ENCODE results near the gene GRIK2. TPM values are rescaled to one million over a fixed set of nuclear protein-coding genes. Genes with fewer than 3 reads are reported as not detected.

Gene GRIK2
- total RNA-seq, 1 experiment from 2014 or later: 0.55 TPM

- H3K36me3 ChIP-seq (ENCODE audit: low read depth, low read length): no peaks in the 10 kb centered on the region
- H3K27me3 ChIP-seq (ENCODE audit: low read length): no peaks in the 10 kb centered on the region
- no peak for TF ChIP-seq EZH2phosphoT487 (IDR thresholded peaks at IDR 0.05; ENCODE audit: borderline replicate concordance, low read length)
- TF ChIP-seq CTCF (conservative IDR thresholded peaks at IDR 0.05; ENCODE audit: low read depth, low read length): no peak
- TF ChIP-seq EZH2 (IDR thresholded peaks at IDR 0.05; ENCODE audit: low read length, unreplicated experiment): no peak
- no peak overlapping the region for H3K4me2 ChIP-seq (ENCODE audit: low read length)
- no peaks in the 10 kb centered on the region for H3K4me1 ChIP-seq (ENCODE audit: insufficient read depth, low read length)
- no peak overlapping the region for H3K4me3 ChIP-seq (ENCODE audit: low read length)
- no peak overlapping the region for H2AFZ ChIP-seq (ENCODE audit: low read length)
- ATAC-seq (0 out of 2 replicates have a peak, but pooled peaks have one; percentile 31), DNase-seq (no peak)
- H3K79me2 ChIP-seq (ENCODE audit: low read length): no peaks in the 10 kb centered on the region
- BruUV-seq (replicated peaks): no TSS peak
- no peaks in the 10 kb centered on the region for H3F3A ChIP-seq (ENCODE audit: low read length, unreplicated experiment)
- no peaks in the 10 kb centered on the region for H3K9me3 ChIP-seq (ENCODE audit: low read length)
- H3K27ac ChIP-seq (ENCODE audit: low read length): no peak overlapping the region
- intact Hi-C loops (cut with micrococcal nuclease): no loop called here
- ChIA-PET POLR2A (ENCODE audit: unreplicated experiment) (no interaction called here), CTCF (no interaction called here)
- H4K20me1 ChIP-seq (ENCODE audit: low read length): no peaks in the 10 kb centered on the region
- no peaks in the 10 kb centered on the region for H3K9me2 ChIP-seq (replicated peaks; ENCODE audit: low read length)
- H3K9ac ChIP-seq (ENCODE audit: low read length): no peak overlapping the region
Measured at GRCh38 chr6:101435038-101435437, 41.5 kb downstream of the GRIK2 start.

GRCh38 chr6:101439790-101440189 lies 46.3 kb downstream of the GRIK2 start:
- DNase-seq (no peak), ATAC-seq (no peak)
- Histone ChIP-seq H3K9me3 (ENCODE audit: low read length) (no peaks in the 10 kb centered on the region), H4K20me1 (ENCODE audit: low read length) (no peaks in the 10 kb centered on the region), H3K27me3 (ENCODE audit: low read length) (no peaks in the 10 kb centered on the region), H3K27ac (ENCODE audit: low read length) (no peak overlapping the region), H3K79me2 (ENCODE audit: low read length) (no peaks in the 10 kb centered on the region), H3K4me2 (ENCODE audit: low read length) (no peak overlapping the region), H3K36me3 (ENCODE audit: low read depth, low read length) (no peaks in the 10 kb centered on the region), H3K4me1 (ENCODE audit: insufficient read depth, low read length) (no peaks in the 10 kb centered on the region), H3K4me3 (ENCODE audit: low read length) (no peak overlapping the region), H3F3A (ENCODE audit: low read length, unreplicated experiment) (no peaks in the 10 kb centered on the region), H2AFZ (ENCODE audit: low read length) (no peak overlapping the region), H3K9me2 (replicated peaks; ENCODE audit: low read length) (no peaks in the 10 kb centered on the region), H3K9ac (ENCODE audit: low read length) (no peak overlapping the region)
- CTCF ChIA-PET: no interaction called here
- no TSS peak for BruUV-seq (replicated peaks)
- intact Hi-C loops (cut with micrococcal nuclease): no loop called here
- POLR2A ChIA-PET (ENCODE audit: unreplicated experiment): no interaction called here
- TF ChIP-seq EZH2phosphoT487 (IDR thresholded peaks at IDR 0.05; ENCODE audit: borderline replicate concordance, low read length) (no peak), CTCF (conservative IDR thresholded peaks at IDR 0.05; ENCODE audit: low read depth, low read length) (no peak)

GRCh38 chr6:101443315-101443714 lies 49.8 kb downstream of the GRIK2 start:
- intact Hi-C loops (cut with micrococcal nuclease): no loop called here
- BruUV-seq (replicated peaks): no TSS peak
- DNase-seq: no peak
- Histone ChIP-seq H3K79me2 (ENCODE audit: low read length) (no peaks in the 10 kb centered on the region), H3F3A (ENCODE audit: low read length, unreplicated experiment) (no peaks in the 10 kb centered on the region), H4K20me1 (ENCODE audit: low read length) (no peaks in the 10 kb centered on the region), H3K9me2 (replicated peaks; ENCODE audit: low read length) (no peaks in the 10 kb centered on the region), H3K4me2 (ENCODE audit: low read length) (no peak overlapping the region), H3K36me3 (ENCODE audit: low read depth, low read length) (no peaks in the 10 kb centered on the region), H3K9me3 (ENCODE audit: low read length) (no peaks in the 10 kb centered on the region), H3K9ac (ENCODE audit: low read length) (no peak overlapping the region), H3K4me1 (ENCODE audit: insufficient read depth, low read length) (no peaks in the 10 kb centered on the region), H3K27me3 (ENCODE audit: low read length) (no peaks in the 10 kb centered on the region), H2AFZ (ENCODE audit: low read length) (no peak overlapping the region), H3K4me3 (ENCODE audit: low read length) (no peak overlapping the region), H3K27ac (ENCODE audit: low read length) (no peak overlapping the region)
- ChIA-PET POLR2A (ENCODE audit: unreplicated experiment) (no interaction called here), CTCF (no interaction called here)
- TF ChIP-seq EZH2 (IDR thresholded peaks at IDR 0.05; ENCODE audit: low read length, unreplicated experiment): no peak
- TF ChIP-seq EZH2phosphoT487 (IDR thresholded peaks at IDR 0.05; ENCODE audit: borderline replicate concordance, low read length): no peak
- no peak for TF ChIP-seq CTCF (conservative IDR thresholded peaks at IDR 0.05; ENCODE audit: low read depth, low read length)
- no peak for ATAC-seq
